Measurements from ENCODE around the gene SLC25A39. TPM values are rescaled to one million over a fixed set of nuclear protein-coding genes. Genes with fewer than 3 reads are reported as not detected.
"Not testable (repeated sequence)": the region's sequence is repeated elsewhere in the genome, so short reads cannot be mapped to it uniquely, and the experiment has no call there.

Gene SLC25A39
- total RNA-seq, 1 donor from 2014 or later = 116 TPM

- intact Hi-C loops (cut with micrococcal nuclease) = no loop called here
These were observed 11.3 kb upstream of the SLC25A39 start for GRCh38 chr17:44335968-44336367.

- intact Hi-C loops (cut with micrococcal nuclease) = no loop called here
These were observed 10.9 kb upstream of the SLC25A39 start for GRCh38 chr17:44335564-44335963.

DNA sequence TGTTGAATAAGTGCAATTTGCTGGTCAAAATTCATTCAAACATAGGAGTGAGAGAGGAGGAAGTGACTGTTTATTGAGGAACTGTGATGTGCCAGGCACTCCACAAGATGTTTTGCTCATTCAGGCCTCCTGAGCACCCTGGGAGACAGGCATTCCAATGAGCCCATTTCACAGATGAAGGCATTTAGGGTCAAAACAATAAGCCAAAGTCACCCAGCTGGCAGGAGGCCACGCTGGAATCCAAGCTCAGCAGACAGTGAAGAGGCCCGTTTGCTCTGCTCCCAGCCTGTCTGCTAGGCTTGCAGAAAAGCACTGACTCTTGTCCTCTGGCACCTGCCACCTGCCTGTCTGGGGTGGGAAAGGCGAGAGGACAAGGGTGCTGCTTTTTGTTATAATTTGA is 10.1 kb upstream of the SLC25A39 start:
- intact Hi-C loops (cut with micrococcal nuclease) = no loop called here

DNA sequence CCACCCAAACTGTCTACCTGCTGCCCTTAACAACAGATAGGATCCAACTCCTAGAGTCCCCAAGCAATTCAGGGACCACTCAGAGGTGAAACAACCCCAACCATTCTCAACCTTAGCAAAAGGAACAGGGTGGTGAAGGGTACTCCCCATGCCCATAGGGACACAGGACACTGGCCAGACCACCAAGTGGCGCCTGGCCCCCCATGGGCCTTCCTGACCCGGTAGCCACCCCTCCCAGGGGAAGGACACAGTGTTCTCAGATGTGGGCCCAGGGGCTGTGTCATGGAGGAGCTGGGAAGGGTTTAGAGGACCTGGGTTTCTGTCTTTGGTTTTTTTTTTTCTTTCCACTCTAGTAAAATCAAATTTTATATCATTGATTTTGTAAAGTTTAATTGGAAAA is 9.7 kb upstream of the SLC25A39 start:
- intact Hi-C loops (cut with micrococcal nuclease) = no loop called here

DNA sequence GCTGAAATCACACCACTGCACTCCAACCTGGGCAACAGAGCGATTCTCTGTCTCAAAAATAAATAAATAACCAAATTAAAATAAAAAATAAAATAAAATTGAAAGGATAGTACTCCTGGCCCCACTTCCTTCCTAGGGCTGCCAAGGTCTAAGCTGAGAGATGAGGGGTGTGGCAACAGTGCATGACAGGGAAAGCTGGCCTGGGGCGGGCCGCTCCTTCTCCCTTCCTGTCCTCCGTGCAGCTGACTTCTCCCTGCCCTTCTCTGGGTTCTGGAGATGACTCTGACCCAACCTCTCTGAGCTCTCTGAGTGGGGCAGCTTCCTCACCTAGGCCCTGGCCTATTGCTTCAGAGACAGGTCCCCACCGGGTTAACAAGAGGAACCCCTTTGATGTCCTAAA is 8.7 kb upstream of the SLC25A39 start:
- intact Hi-C loops (cut with micrococcal nuclease) = no loop called here

DNA sequence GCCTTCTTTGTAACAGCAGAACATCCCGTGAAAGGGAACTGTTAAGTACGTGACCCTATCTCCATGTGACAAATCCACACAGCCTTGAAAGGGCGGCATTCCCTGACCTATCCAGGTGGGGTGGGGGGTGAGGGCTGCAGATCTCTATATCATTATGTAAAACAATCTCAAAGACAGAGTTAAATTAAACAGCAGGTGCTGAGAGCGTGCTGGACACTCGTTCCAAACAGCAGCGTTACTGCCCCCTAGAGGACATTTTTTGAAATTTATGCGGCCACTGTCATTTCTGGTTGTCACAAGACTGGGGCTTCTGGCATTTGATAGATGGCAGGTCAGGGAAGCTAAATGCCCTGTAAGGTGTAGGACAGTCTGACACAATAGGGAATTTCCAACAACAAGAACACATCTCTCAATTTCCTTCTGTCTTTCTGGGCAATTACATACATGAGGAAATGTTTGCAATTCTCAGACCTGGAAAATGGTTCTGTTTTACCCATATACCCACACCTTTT is 6.7 kb upstream of the SLC25A39 start:
- intact Hi-C loops (cut with micrococcal nuclease) = loop anchor here (1.0 kb wide), 4 partner anchors 14 to 190 kb away; partner anchors contain the start of genes GRN, HROB and TMUB2

- intact Hi-C loops (cut with micrococcal nuclease) = not testable (repeated sequence)
These were observed 5.6 kb upstream of the SLC25A39 start for GRCh38 chr17:44330263-44330662.

DNA sequence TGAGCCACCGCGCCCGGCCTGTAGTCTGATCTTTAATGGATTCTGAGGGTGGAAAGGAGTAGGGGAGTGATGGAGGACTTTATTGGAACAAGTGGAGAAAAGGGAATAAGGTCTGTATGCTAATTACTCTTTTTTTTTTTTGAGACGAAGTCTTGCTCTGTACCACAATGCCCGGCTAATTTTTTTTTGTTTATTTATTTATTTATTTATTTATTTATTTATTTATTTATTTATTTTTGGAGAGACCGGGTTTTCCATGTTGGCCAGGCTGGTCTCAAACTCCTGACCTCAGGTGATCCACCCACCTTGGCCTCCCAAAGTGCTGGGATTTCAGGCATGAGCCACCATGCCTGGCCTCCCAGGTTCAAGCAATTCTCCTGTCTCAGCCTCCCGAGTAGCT is 4.9 kb upstream of the SLC25A39 start:
- intact Hi-C loops (cut with micrococcal nuclease) = loop anchor here (5.0 to 10.0 kb wide), 3 partner anchors 207 to 985 kb away; partner anchors contain the start of genes HDAC5, LSM12 and MAP3K14

- intact Hi-C loops (cut with micrococcal nuclease) = loop anchor here (5.0 to 10.0 kb wide), 3 partner anchors 206 to 987 kb away; partner anchors contain the start of genes HDAC5, LSM12 and MAP3K14
These were observed 3.3 kb upstream of the SLC25A39 start for GRCh38 chr17:44327715-44328449.

DNA sequence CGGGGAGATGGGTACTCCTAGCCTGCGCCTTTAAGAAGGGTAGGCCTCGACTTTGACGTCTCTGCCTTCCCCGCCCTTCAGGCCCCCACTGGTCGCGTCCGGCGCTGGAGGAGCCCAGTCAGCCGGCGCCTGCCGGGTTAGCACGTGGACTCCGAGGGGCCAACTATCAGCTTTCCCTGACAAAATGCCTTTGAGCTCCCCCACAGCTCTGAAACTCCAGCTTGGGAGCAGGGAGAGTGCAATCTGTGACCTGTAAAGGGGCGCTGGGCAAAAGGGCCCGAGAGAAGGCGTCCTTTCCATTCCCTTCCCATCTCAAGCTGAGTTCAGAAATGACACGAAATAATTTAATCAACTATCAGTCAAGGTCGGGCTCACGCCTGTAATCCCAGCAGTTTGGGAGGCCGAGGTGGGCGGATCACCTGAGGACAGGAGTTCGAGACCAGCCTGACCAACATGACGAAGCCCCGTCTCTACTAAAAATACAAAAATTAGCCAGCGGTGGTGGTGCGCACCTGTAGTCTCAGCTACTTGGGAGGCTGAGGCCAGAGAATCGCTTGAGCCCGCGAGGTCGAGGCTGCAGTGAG is 2.3 kb upstream of the SLC25A39 start:
- intact Hi-C loops (cut with micrococcal nuclease) = loop anchor here (1.0 to 10.0 kb wide), 6 partner anchors 18 to 988 kb away; partner anchors contain the start of genes GRN, HDAC5, LSM12 and MAP3K14

DNA sequence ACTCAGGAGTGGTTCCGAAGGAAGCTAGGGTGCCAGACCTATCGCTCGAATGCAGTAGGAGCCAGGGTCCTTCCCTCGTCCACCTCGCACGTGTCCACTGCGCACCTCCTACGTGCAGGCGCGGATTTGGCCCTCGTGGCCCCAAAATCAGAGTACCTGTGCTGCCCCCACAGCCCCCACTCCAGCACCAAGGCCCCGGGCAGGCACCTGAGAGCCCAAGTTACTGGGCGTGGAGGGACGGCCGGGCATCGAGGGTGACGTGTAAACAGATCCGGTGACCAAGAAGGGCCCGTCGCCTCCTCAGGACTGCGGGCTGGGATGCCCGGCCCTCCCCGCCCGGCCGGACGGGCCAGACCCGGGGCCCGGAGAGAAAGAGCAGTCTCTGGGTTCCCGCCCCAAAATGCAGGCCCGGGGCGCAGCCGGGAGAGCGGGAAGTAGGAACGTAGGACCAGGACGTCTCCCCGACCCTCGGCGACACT is 492 bp downstream of the SLC25A39 start:
- intact Hi-C loops (cut with micrococcal nuclease) = loop anchor here (1.0 to 10.0 kb wide), 8 partner anchors 16 to 991 kb away; partner anchors contain the start of genes HROB, MAP3K14, RUNDC3A and TMUB2

- intact Hi-C loops (cut with micrococcal nuclease) = loop anchor here (1.0 to 10.0 kb wide), 8 partner anchors 15 to 991 kb away; partner anchors contain the start of genes HROB, MAP3K14, RUNDC3A and TMUB2
These were observed 1.1 kb downstream of the SLC25A39 start for GRCh38 chr17:44323359-44324091.

DNA sequence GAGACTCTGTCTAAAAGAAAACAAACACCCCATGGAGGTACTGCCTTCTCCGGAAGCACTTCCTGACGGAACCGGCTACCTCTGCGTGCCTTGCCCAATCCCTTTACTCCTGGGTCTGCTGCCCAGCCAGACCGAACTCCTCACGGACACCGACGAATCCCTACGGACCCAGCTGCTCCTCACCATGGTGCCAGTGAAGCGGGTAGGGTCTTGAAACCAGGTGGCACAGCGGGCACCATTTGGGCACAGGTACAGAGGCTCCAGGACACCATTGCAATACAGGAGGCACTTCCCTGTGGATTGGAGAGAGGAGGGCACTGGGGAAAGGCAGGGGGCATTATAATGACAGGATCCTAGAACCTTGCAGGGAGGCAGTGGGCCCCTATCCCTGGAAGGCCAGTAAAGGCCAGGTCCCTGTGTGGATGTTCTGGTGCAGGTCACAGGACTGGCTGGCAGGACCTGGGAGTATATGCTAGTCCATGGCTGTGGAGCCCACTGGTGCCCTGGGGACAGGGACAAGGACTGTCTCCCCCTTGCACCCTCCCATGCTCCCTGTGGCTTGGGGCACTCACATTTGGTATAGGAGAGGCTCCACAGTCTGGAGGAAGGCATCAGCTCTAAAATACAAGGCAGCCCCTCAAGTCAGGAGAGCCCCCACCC is 2.3 kb downstream of the SLC25A39 start:
- intact Hi-C loops (cut with micrococcal nuclease) = loop anchor here (10.0 kb wide), 1 partner anchor 992 kb away; the partner anchor contains the start of gene MAP3K14

DNA sequence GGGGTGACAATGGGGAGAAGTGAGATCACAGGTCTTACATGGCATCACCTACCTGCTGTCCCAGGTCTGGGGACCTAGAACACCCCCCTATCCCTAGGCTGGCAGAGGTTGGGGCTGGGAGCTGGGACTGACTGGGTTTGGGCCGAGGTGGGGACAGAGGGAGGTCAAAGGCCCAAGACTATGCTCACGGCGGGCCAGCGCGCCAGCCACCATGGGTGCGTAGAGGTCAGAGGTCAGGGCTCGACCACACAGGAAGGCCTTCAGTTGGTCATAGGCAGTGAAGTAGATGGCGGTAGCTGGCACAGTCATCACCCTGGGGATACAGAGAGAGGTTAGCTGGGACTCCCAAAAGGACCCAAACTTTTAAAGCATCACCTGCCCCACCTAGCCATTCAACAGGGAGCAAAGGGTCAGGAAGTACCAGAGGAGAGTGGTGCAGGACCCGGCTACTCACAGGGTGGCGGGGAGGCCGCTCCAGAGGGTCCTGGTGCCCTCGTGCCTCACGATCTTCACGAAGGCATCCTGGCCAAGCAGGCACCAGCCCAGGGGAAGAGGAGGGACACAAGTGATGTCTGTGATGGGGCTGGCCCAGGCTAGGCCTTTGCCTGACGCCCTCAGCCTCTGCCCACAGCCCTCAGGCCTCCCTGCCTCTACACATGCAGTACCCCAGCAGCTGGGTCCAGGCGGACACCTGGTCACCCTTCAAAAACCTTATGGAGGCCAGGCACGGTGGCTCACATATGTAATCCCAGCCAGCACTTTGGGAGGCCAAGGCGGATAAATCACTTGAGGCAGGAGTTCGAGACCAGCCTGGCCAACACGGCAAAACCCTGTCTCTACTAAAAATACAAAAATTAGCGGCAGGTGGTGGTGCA is 3.1 kb downstream of the SLC25A39 start:
- intact Hi-C loops (cut with micrococcal nuclease) = loop anchor here (10.0 kb wide), 1 partner anchor 993 kb away; the partner anchor contains the start of gene MAP3K14

DNA sequence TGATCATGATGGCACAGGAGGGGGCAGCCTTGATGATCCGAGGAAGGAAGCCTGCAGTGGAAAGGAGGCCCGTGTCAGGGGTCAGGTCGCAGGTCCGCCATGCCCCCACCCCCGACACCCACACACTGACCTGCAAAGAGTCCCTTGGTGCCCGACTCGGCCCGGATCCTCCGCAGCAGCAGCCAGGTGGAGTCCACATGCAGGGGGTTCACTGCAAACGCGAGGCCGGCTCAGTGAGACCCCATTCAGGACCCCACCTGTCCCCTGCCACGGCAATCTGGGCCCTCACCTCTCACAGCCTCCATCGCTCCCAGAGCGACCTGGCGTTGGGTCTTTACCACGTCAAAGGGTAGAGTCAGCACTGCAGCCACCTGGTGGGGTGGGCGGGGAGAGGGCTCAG is 4.6 kb downstream of the SLC25A39 start:
- intact Hi-C loops (cut with micrococcal nuclease) = loop anchor here (10.0 kb wide), 1 partner anchor 995 kb away; the partner anchor contains the start of gene MAP3K14

DNA sequence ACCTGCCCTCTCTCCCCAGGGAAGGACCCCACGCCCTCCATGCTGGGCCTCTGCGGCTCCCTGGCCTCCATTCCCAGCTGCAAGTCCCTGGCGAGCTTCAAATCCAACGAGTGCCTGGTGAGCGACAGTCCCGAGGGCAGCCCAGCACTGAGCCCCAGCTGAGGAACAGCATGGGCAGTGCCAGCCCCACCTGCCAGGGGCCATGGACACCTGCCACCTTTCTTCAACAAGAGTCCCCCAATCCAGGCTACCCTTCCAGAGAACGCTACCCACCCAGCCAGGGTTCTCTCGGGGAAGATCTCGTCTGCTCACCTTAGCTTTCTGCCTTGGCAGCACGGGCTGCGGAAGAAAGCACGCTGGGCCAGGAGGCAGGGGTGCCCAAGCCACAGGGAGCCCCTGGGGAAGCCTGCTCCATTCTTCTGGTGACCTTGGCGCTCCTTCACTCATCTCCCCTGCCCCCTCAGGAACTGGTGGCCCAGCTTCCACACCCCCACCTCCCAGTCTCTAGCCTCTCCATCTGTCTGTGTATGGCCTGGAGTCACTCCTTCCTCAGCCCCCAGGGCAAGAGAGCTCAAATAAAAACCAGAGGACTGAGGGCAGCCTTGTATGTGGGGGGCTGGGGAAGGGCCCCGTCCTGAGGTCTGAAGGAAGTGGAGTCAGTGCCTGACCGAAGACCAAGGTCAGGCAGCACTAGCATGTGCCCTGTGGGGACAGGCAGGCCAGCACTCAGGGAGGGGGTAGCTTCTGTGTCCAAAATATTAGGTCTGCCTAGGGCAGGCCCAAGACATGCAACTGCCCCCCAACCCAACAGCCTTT is 6.3 kb downstream of the SLC25A39 start:
- intact Hi-C loops (cut with micrococcal nuclease) = no loop called here

GRCh38 chr17:44317545-44317944 is 7.1 kb downstream of the SLC25A39 start:
- intact Hi-C loops (cut with micrococcal nuclease) = no loop called here

Measured in T-helper 1 cell treated with Interleukin-12 subunit alpha and Interleukin-12 subunit beta and Interleukin-4 antibody, amounts not matched to agents 30 ng/mL and 1 ng/mL, for 36 hours (primary cell).